AG10803 (cell line): ENCODE results near the gene ABCB6.

Experiments
- DNase-seq: peaks from one replicate; pipeline ENCODE4 v3.0.0; 2010; ENCODE audit warnings: low read depth
- H3K4me3 ChIP-seq: 2 replicates; pipeline ENCODE4 v1.5.1; 2011; ENCODE audit warnings: mild to moderate bottlenecking, low read length, control low read depth
- TF ChIP-seq, protein P1 (sequence below): conservative IDR thresholded peaks from 2 replicates; pipeline ENCODE4 v1.5.1; 2011; ENCODE audit warnings: mild to moderate bottlenecking, low read length, control low read depth, inconsistent platforms

ABCB6 gene

DNA sequence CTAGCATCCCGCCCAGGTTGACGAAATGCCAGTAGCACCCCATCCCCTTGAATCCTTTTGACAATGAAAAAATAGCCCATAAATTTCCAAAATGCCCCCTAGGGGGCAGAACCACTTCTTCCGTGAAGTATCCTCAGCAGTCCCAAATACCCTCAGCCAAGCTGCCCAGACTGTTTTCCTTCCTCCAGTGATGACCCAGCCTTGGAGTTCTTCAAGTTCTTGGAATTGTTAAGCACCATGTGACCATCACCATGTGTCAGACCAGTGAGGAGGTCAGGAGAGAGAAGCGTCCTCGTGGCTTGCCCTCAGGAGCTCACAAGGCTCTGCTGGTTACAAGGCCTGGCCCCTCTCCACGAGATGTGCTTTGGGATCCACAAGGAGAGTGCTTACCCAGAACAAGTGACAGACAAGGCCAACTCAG, 47.5 kb downstream of the ABCB6 start:
- peak; percentile 95 for DNase-seq
- TF ChIP-seq, protein P1, sequence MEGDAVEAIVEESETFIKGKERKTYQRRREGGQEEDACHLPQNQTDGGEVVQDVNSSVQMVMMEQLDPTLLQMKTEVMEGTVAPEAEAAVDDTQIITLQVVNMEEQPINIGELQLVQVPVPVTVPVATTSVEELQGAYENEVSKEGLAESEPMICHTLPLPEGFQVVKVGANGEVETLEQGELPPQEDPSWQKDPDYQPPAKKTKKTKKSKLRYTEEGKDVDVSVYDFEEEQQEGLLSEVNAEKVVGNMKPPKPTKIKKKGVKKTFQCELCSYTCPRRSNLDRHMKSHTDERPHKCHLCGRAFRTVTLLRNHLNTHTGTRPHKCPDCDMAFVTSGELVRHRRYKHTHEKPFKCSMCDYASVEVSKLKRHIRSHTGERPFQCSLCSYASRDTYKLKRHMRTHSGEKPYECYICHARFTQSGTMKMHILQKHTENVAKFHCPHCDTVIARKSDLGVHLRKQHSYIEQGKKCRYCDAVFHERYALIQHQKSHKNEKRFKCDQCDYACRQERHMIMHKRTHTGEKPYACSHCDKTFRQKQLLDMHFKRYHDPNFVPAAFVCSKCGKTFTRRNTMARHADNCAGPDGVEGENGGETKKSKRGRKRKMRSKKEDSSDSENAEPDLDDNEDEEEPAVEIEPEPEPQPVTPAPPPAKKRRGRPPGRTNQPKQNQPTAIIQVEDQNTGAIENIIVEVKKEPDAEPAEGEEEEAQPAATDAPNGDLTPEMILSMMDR = peak; percentile 83
- H3K4me3 ChIP-seq = no peak overlapping the region

DNA sequence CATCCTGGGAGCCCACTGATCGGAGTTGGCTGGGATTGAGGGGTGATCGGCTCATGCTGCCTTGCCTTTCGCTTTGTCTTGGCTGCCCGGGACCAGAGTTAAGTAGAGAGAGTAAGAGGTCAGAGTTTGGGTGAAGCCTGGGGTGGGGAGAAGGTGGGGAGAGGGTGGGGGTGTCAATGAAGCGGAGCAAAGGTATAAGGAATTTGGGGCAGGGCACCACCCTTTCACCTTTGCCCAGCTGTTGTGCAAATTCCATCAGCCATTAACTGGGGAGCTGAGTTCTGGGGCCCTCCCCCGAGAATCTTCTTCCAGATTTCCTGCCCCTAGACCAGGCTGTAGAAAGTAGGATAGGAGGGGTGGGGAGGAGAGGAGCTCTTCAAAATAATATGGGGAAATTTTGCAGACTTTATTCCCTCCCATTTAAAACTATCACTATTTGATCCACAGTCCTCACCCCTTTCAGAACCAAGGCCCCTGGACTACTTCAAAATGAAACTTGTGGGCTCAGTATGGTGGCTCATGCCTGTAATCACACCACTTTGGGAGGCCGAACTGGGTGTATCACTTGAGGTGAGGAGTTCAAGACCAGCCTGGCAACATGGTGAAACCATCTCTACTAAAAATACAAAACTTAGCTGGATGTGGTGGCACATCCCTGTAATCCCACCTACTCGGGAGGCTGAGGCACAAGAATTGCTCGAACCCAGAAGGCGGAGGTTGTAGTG, 48.7 kb downstream of the ABCB6 start, which contains the start of gene SLC23A3:
TSS of gene SLC23A3 (minus strand) at position 100 of the 725 bp plus-strand sequence. CDS start at position 55, 45 bp downstream.
- no peak for DNase-seq
- TF ChIP-seq, protein P1 = no peak
- H3K4me3 ChIP-seq = no peak within 1 kb of the TSS

DNA sequence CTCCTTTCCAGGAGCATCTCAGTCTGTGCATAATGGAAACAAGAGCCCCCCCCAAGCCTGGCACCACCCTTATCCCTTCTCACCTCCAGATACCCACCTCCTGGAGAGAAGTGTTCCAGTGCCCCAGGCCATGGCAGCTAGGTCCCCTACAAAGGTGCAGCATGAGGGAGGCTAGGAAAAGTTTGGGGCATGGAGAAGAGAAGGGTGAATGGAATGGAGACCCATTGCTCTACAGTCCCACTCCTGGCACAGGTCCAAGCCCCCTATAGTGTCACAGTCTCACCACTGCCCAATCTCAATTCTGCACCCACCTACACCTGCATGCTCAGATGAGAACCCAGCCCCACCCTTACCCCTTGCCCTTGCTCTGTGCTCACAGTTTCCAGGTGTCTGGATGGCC, 49.8 kb downstream of the ABCB6 start:
- no peak for DNase-seq
- H3K4me3 ChIP-seq = no peak overlapping the region
- TF ChIP-seq, protein P1 = no peak

DNA sequence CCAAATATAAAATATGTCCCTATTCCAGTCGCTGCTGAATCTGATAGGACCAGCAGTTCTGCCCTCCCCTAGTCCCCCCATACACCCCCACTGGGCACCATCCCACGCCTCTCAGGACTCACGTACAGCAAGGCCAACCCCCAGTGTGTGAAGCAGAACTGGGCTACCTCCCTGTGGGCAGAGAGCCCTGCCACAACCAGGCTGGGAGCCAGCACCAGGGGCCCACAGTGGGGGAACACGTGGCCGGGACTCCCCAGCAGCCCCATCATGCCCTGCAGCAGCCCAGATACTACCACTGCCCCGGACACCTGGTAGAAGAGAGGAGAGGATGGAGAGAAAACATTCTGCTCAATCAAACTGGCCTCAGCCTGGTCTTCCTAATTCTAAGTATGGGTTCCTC, 50.2 kb downstream of the ABCB6 start:
- TF ChIP-seq, protein P1 = no peak

DNA sequence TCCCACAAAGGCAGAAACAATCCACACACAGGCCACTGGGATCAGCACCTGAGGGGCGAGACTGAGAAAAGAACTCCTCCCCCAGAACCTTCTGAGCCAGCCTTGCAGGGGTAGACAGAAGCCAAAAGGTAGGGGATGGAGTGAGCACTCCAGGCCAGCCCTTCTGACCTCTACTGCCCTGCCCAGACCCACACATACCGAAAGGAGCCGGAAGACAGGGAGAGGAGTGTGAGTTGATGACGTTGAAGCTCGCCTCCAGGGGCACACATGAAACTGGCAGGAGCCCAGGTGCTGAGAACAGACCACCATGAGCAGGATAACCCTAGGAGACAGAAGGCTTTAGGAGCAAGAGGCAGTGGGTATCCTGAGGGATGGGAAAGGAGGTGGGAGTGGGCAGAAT, 50.8 kb downstream of the ABCB6 start:
- no peak for DNase-seq
- TF ChIP-seq, protein P1 = no peak
- no peak overlapping the region for H3K4me3 ChIP-seq

More for the DNA sequence above, 50.2 kb downstream of the ABCB6 start:
- no peak overlapping the region for H3K4me3 ChIP-seq
- DNase-seq = no peak

DNA sequence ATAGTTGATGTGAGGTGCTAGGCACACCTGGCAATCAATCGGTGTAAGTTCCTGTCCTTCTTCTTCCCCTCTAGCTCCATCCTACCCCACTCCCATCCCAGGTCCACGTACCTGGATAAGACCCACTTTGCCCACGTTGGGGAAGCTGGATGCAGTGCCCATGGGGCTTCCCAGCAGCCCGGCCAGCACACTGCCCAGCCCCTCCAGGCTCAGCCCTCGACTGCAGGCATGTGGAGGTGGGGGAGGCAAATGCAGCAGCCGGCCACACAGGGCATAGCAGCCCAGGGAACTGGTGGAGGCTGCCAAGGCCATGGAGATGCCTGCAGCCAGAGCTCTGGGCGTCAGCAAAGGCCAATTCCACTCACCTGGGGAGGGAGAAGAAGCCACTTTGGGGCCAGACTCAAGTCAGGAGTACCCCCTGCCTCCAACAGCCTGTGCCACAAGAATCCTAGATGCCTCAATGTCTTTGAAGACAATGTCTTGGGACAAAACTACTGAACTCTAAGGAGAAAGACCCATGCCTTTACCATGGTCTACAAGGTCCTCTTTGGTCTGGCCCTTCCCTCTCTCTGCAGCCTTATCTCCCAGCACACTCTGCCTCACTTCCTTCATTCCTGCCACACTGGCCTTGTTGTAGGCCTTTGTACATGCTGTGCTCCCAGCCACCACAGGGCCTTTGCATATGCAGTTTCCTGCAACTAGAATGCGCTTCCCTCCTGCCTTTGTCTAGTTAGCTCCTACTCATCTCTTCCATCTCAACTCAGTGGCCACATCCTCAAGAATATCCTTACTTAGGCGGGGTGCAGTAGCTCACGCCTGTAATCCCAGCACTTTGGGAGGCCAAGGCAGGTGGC, 53.5 kb downstream of the ABCB6 start:
- no peak for DNase-seq
- no peak overlapping the region for H3K4me3 ChIP-seq
- TF ChIP-seq, protein P1 = no peak
